ENCODE data around the gene MIGA2. TPM values are rescaled to one million over a fixed set of nuclear protein-coding genes. Genes with fewer than 3 reads are reported as not detected.

MIGA2 gene
- total and polyA plus RNA-seq, 2 donors (not counting 1 experiment from before 2014, with no cell fraction given), result 62.1 to 78.1 TPM

DNA sequence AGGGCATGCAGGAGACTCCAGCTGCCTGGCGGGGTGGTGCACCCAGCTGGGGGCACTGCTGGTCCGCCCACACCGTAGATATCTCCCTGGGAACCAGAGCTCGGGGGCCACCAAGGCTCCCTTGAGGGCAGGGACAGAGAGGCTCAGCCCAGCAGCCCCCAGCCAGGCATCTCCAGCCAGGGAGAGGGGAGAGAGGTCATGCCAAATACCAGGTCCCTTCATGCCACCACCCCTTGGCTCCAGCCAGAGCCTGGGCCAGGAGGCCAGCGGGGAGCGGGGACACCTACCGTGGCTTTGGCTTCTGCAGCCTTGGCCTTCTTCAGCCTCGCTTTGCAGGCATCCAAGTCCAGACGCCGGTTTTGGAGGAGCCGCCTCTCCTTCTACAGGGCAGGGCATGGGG lies 22.3 kb upstream of the MIGA2 start:
- over 99% methylated on average over 11 of the region's 11 CpGs for WGBS (ENCODE audit: insufficient coverage)
- H3K79me2 ChIP-seq (ENCODE audit: control insufficient read depth, insufficient read depth, low read length), result peaks cover 7% of the 10 kb centered on the region
- no peak overlapping the region for H3K9ac ChIP-seq (ENCODE audit: low read length)
- no peak for DNase-seq
- H3K4me2 ChIP-seq (replicated peaks; ENCODE audit: low read depth, low read length, poor library complexity, severe bottlenecking), result no peak overlapping the region
- H4K20me1 ChIP-seq (ENCODE audit: control insufficient read depth, insufficient read depth, low read length, poor library complexity, severe bottlenecking), result no peaks in the 10 kb centered on the region
- intact Hi-C loops (cut with micrococcal nuclease), result no loop called here
- no peak overlapping the region for H3K4me3 ChIP-seq (ENCODE audit: control extremely low read depth in 1 of 5, extremely low read depth in 1 of 5, insufficient read depth in 1 of 5, low read depth in 2 of 5, low read length in 4 of 5)
- H3K4me1 ChIP-seq (ENCODE audit: control insufficient read depth in 2 of 2, insufficient read depth in 2 of 2, low read length in 2 of 2), result no peaks in the 10 kb centered on the region
- no peak overlapping the region for H3K27ac ChIP-seq (ENCODE audit: low read length in 2 of 2)
- H3K27me3 ChIP-seq (replicated peaks in 1 of 4; ENCODE audit: control extremely low read depth in 1 of 4, control insufficient read depth in 3 of 4, insufficient read depth in 4 of 4, low read length in 3 of 4), result no peaks in the 10 kb centered on the region
- no peak for ATAC-seq (ENCODE audit: low read depth)
- peaks cover 0 to 48% of the 10 kb centered on the region in 2 experiments for H3K36me3 ChIP-seq (replicated peaks in 1 of 2; ENCODE audit: control extremely low read depth in 1 of 2, control insufficient read depth in 1 of 2, extremely low read depth in 1 of 2, insufficient read depth in 2 of 2, low read length in 1 of 2)
- no peak overlapping the region for H3K27ac Mint-ChIP-seq
- no peaks in the 10 kb centered on the region for H3K9me3 ChIP-seq (ENCODE audit: control extremely low read depth in 1 of 3, control insufficient read depth in 2 of 3, insufficient read depth in 1 of 3, low read length in 2 of 3)
- no peaks in the 10 kb centered on the region for H3K9me3 Mint-ChIP-seq (ENCODE audit: insufficient read depth)
- CTCF ChIA-PET, result no interaction called here
- no peak overlapping the region for H3K4me3 Mint-ChIP-seq
- no peaks in the 10 kb centered on the region for H3K27me3 Mint-ChIP-seq
- no peak for TF ChIP-seq EZH2 (IDR thresholded peaks at IDR 0.05; ENCODE audit: borderline replicate concordance, insufficient read depth, low read depth, low read length, poor library complexity, severe bottlenecking)
- TF ChIP-seq, protein P1, sequence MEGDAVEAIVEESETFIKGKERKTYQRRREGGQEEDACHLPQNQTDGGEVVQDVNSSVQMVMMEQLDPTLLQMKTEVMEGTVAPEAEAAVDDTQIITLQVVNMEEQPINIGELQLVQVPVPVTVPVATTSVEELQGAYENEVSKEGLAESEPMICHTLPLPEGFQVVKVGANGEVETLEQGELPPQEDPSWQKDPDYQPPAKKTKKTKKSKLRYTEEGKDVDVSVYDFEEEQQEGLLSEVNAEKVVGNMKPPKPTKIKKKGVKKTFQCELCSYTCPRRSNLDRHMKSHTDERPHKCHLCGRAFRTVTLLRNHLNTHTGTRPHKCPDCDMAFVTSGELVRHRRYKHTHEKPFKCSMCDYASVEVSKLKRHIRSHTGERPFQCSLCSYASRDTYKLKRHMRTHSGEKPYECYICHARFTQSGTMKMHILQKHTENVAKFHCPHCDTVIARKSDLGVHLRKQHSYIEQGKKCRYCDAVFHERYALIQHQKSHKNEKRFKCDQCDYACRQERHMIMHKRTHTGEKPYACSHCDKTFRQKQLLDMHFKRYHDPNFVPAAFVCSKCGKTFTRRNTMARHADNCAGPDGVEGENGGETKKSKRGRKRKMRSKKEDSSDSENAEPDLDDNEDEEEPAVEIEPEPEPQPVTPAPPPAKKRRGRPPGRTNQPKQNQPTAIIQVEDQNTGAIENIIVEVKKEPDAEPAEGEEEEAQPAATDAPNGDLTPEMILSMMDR (IDR thresholded peaks at IDR 0.05), result no peak
- no peaks in the 10 kb centered on the region for H3K4me1 Mint-ChIP-seq
- H2AFZ ChIP-seq (ENCODE audit: insufficient read depth, low read depth, low read length, poor library complexity, severe bottlenecking), result no peak overlapping the region
- POLR2A ChIA-PET, result no interaction called here

- H3K36me3 ChIP-seq (replicated peaks in 1 of 2; ENCODE audit: control extremely low read depth in 1 of 2, control insufficient read depth in 1 of 2, extremely low read depth in 1 of 2, insufficient read depth in 2 of 2, low read length in 1 of 2), result peaks cover 0 to 48% of the 10 kb centered on the region in 2 experiments
- H3K4me3 ChIP-seq (ENCODE audit: control extremely low read depth in 1 of 5, extremely low read depth in 1 of 5, insufficient read depth in 1 of 5, low read depth in 2 of 5, low read length in 4 of 5), result no peak overlapping the region
- H3K9ac ChIP-seq (ENCODE audit: low read length), result no peak overlapping the region
- 94% methylated on average over 7 of the region's 8 CpGs for WGBS (ENCODE audit: insufficient coverage)
- H3K9me3 Mint-ChIP-seq (ENCODE audit: insufficient read depth), result no peaks in the 10 kb centered on the region
- H3K4me3 Mint-ChIP-seq, result no peak overlapping the region
- H3K79me2 ChIP-seq (ENCODE audit: control insufficient read depth, insufficient read depth, low read length), result peaks cover 7% of the 10 kb centered on the region
- intact Hi-C loops (cut with micrococcal nuclease), result no loop called here
- no peak overlapping the region for H3K27ac ChIP-seq (ENCODE audit: low read length in 2 of 2)
- TF ChIP-seq, protein P1 (IDR thresholded peaks at IDR 0.05), result no peak
- no peak for TF ChIP-seq EZH2 (IDR thresholded peaks at IDR 0.05; ENCODE audit: borderline replicate concordance, insufficient read depth, low read depth, low read length, poor library complexity, severe bottlenecking)
- H3K27me3 Mint-ChIP-seq, result no peaks in the 10 kb centered on the region
- H3K27ac Mint-ChIP-seq, result no peak overlapping the region
- H3K9me3 ChIP-seq (ENCODE audit: control extremely low read depth in 1 of 3, control insufficient read depth in 2 of 3, insufficient read depth in 1 of 3, low read length in 2 of 3), result no peaks in the 10 kb centered on the region
- DNase-seq, result no peak
- H3K4me1 Mint-ChIP-seq, result no peaks in the 10 kb centered on the region
- ChIA-PET POLR2A (no interaction called here), CTCF (interaction anchor here (0.6 kb wide), 1 partner anchor 17 kb away, joined by 3 read pairs; no protein-coding TSS in a partner anchor)
- no peak for ATAC-seq (ENCODE audit: low read depth)
- H3K4me1 ChIP-seq (ENCODE audit: control insufficient read depth in 2 of 2, insufficient read depth in 2 of 2, low read length in 2 of 2), result no peaks in the 10 kb centered on the region
- no peaks in the 10 kb centered on the region for H4K20me1 ChIP-seq (ENCODE audit: control insufficient read depth, insufficient read depth, low read length, poor library complexity, severe bottlenecking)
- no peak overlapping the region for H2AFZ ChIP-seq (ENCODE audit: insufficient read depth, low read depth, low read length, poor library complexity, severe bottlenecking)
- H3K4me2 ChIP-seq (replicated peaks; ENCODE audit: low read depth, low read length, poor library complexity, severe bottlenecking), result no peak overlapping the region
- H3K27me3 ChIP-seq (replicated peaks in 1 of 4; ENCODE audit: control extremely low read depth in 1 of 4, control insufficient read depth in 3 of 4, insufficient read depth in 4 of 4, low read length in 3 of 4), result no peaks in the 10 kb centered on the region
Measured at GRCh38 chr9:129014608-129015007, 21.8 kb upstream of the MIGA2 start.

Data from B cell (primary cell).